GM12878 (cell line): Measurements from ENCODE around the gene B3GALNT2. TPM values are rescaled to one million over a fixed set of nuclear protein-coding genes. Genes with fewer than 3 reads are reported as not detected.

Source experiments
- FOS ChIP-seq: IDR thresholded peaks from 3 replicates; pipeline ENCODE4 v1.6.1; 2011; ENCODE audit warnings: borderline replicate concordance; ENCODE audit not compliant: insufficient read length; ENCODE audit errors: extremely low read depth
- HCFC1 ChIP-seq: fragments of 150-350 bp; IDR thresholded peaks from 2 replicates; pipeline ENCODE4 v1.6.1; 2014; ENCODE audit warnings: low read length
- IKZF2 ChIP-seq, 2 experiments: fragments of 450-650 bp; IDR thresholded peaks; 2 replicates each; pipeline ENCODE4 v1.6.1; 2017; ENCODE audit warnings: mild to moderate bottlenecking in 2 of 2, moderate library complexity in 2 of 2
- LARP7 ChIP-seq: fragments of 450-650 bp; IDR thresholded peaks from 2 replicates; pipeline ENCODE4 v1.6.1; 2017; ENCODE audit warnings: mild to moderate bottlenecking
- MEF2A ChIP-seq: IDR thresholded peaks from 2 replicates; pipeline ENCODE4 v1.6.1; 2011; ENCODE audit warnings: low read depth, mild to moderate bottlenecking, low read length, moderate library complexity; ENCODE audit not compliant: insufficient read depth
- MTA2 ChIP-seq: fragments of 450-650 bp; IDR thresholded peaks from 2 replicates; pipeline ENCODE4 v1.6.1; 2016; ENCODE audit warnings: low read depth, mild to moderate bottlenecking, moderate library complexity
- NFYA ChIP-seq: IDR thresholded peaks from 2 replicates; pipeline ENCODE4 v1.6.1; 2011; ENCODE audit warnings: low read depth, mild to moderate bottlenecking, low read length, improper control_type of control experiment, borderline replicate concordance
- NR2C2 ChIP-seq: IDR thresholded peaks from 2 replicates; pipeline ENCODE4 v1.6.1; 2011; ENCODE audit warnings: borderline replicate concordance, low read depth; ENCODE audit not compliant: control insufficient read depth, insufficient read length
- NR2F1 ChIP-seq: fragments of 450-650 bp; conservative IDR thresholded peaks from 2 replicates; pipeline ENCODE4 v1.6.1; 2017; ENCODE audit warnings: mild to moderate bottlenecking
- RUNX3 ChIP-seq: IDR thresholded peaks from 2 replicates; pipeline ENCODE4 v1.6.1; 2012; ENCODE audit warnings: low read length, inconsistent platforms
- TCF12 ChIP-seq: IDR thresholded peaks from 2 replicates; pipeline ENCODE4 v1.6.1; 2011; ENCODE audit warnings: low read depth, mild to moderate bottlenecking, low read length
- TCF3 ChIP-seq: IDR thresholded peaks from 2 replicates; pipeline ENCODE4 v1.6.1; 2012; ENCODE audit warnings: low read depth, mild to moderate bottlenecking, low read length, borderline replicate concordance; ENCODE audit not compliant: insufficient read depth
- ZNF274 ChIP-seq: IDR thresholded peaks from one replicate; pipeline ENCODE4 v1.8.0; 2011; ENCODE audit not compliant: insufficient read length, insufficient read depth
- polyA plus RNA-seq, 11 experiments: library from polyadenylated mRNA; depleted of rRNA in 4 of 11; unstranded in 6 of 11; stranded (reverse) in 5 of 11; fragments of >200 nt; fragmentation: Nextera tagmentation in 4 of 11; fragmentation: Illumina TruSeq in 1 of 11; extraction: Ambion mirVana in 4 of 11; extraction: Trizol in 1 of 11; gene quantifications; 1 replicate in 1 of 11; 2 replicates in 10 of 11; pipeline versions ENCODE4 v1.2.1 to v1.2.3, GENCODE V29; 2011 to 2016; ENCODE audit warnings: inconsistent platforms in 2 of 11, missing spikeins in 2 of 11, low read depth in 1 of 11
- total RNA-seq, 4 experiments: library from RNA; depleted of rRNA in 3 of 4; stranded (reverse); fragments of >200 nt in 3 of 4; fragmentation: Illumina TruSeq in 1 of 4; extraction: Trizol in 1 of 4; gene quantifications; 2 replicates each; pipeline versions ENCODE4 v1.2.1 to v1.2.3, GENCODE V29; 2013 to 2021
- TF ChIP-seq, protein P1 (sequence below): fragments of 450-650 bp; IDR thresholded peaks from 2 replicates; pipeline ENCODE4 v1.6.1; 2017; ENCODE audit warnings: low read depth, mild to moderate bottlenecking, moderate library complexity
- TF ChIP-seq, protein P2 (sequence below): fragments of 150-350 bp; IDR thresholded peaks from 2 replicates; pipeline ENCODE4 v1.6.1; 2014; ENCODE audit warnings: mild to moderate bottlenecking, low read depth, low read length
- TF ChIP-seq, protein P3 (sequence below): IDR thresholded peaks from 2 replicates; pipeline ENCODE4 v1.6.1; 2011; ENCODE audit warnings: borderline replicate concordance, low read depth, mild to moderate bottlenecking, moderate library complexity, low read length; ENCODE audit not compliant: insufficient read depth, poor library complexity, severe bottlenecking
- TF ChIP-seq, protein P4 (sequence below): fragments of 450-650 bp; conservative IDR thresholded peaks from 2 replicates; pipeline ENCODE4 v1.6.1; 2017; ENCODE audit warnings: mild to moderate bottlenecking, moderate library complexity
- TF ChIP-seq, protein P5 (sequence below): fragments of 450-650 bp; IDR thresholded peaks from 2 replicates; pipeline ENCODE4 v1.6.1; 2016; ENCODE audit warnings: mild to moderate bottlenecking
- TF ChIP-seq, protein P6 (sequence below): fragments of 450-650 bp; formaldehyde crosslinking; IDR thresholded peaks from 2 replicates; pipeline ENCODE4 v1.4.0; 2022; ENCODE audit warnings: mild to moderate bottlenecking, moderate library complexity

Gene B3GALNT2
- total and polyA plus RNA-seq, 10 of the 15 experiments (the other 5 are each of a cell fraction or from before 2014, with no cell fraction given), result 0.77 to 19.7 (median 12.7) TPM

DNA sequence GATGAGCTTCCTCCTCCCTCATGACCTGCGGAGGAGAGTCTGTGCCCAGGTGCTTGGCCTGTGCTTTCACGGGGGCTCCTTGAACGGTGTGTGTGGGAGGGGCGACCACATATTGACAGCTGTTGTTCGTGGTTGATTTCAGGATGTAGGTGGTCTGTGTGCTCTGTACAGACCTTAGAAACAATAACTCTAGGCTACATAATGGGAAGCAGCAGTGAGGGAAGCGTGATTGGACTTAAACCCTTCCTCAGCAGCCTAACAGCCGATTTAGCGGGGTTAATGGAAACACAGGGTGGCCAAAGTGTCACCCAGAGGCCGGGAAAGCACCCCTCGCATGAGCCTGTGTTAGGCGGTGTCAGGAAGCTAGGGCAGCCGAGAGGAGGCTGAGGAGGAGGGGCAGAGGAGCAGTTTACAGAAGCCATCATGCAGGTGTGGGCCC lies 81.0 kb downstream of the B3GALNT2 start (continued):
- TF ChIP-seq, protein P1, sequence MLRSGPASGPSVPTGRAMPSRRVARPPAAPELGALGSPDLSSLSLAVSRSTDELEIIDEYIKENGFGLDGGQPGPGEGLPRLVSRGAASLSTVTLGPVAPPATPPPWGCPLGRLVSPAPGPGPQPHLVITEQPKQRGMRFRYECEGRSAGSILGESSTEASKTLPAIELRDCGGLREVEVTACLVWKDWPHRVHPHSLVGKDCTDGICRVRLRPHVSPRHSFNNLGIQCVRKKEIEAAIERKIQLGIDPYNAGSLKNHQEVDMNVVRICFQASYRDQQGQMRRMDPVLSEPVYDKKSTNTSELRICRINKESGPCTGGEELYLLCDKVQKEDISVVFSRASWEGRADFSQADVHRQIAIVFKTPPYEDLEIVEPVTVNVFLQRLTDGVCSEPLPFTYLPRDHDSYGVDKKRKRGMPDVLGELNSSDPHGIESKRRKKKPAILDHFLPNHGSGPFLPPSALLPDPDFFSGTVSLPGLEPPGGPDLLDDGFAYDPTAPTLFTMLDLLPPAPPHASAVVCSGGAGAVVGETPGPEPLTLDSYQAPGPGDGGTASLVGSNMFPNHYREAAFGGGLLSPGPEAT, result peak; percentile 42; the same call in 1 of the 2 replicates
- TF ChIP-seq, protein P2, sequence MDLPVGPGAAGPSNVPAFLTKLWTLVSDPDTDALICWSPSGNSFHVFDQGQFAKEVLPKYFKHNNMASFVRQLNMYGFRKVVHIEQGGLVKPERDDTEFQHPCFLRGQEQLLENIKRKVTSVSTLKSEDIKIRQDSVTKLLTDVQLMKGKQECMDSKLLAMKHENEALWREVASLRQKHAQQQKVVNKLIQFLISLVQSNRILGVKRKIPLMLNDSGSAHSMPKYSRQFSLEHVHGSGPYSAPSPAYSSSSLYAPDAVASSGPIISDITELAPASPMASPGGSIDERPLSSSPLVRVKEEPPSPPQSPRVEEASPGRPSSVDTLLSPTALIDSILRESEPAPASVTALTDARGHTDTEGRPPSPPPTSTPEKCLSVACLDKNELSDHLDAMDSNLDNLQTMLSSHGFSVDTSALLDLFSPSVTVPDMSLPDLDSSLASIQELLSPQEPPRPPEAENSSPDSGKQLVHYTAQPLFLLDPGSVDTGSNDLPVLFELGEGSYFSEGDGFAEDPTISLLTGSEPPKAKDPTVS, result no peak
- TF ChIP-seq TCF12, result 0 out of 2 replicates have a peak, but pooled peaks have one; percentile 39
- no peak for TF ChIP-seq LARP7
- TF ChIP-seq ZNF274, result no peak
- no peak for TF ChIP-seq TCF3
- no peak for TF ChIP-seq NR2C2
- peak; percentile 78 for TF ChIP-seq RUNX3
- TF ChIP-seq HCFC1, result no peak
- no peak; the same call in 1 of the 2 replicates for TF ChIP-seq NR2F1
- peak; percentile 55 for TF ChIP-seq MTA2
- TF ChIP-seq, protein P3, sequence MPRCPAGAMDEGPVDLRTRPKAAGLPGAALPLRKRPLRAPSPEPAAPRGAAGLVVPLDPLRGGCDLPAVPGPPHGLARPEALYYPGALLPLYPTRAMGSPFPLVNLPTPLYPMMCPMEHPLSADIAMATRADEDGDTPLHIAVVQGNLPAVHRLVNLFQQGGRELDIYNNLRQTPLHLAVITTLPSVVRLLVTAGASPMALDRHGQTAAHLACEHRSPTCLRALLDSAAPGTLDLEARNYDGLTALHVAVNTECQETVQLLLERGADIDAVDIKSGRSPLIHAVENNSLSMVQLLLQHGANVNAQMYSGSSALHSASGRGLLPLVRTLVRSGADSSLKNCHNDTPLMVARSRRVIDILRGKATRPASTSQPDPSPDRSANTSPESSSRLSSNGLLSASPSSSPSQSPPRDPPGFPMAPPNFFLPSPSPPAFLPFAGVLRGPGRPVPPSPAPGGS, result no peak
- TF ChIP-seq IKZF2 (IDR thresholded peaks at IDR 0.05), result peak in 1 of 2 experiments; percentile 24; a peak in 1 of 4 replicates
- no peak for TF ChIP-seq FOS
- TF ChIP-seq NFYA, result no peak
- no peak for TF ChIP-seq MEF2A
- TF ChIP-seq, protein P4, sequence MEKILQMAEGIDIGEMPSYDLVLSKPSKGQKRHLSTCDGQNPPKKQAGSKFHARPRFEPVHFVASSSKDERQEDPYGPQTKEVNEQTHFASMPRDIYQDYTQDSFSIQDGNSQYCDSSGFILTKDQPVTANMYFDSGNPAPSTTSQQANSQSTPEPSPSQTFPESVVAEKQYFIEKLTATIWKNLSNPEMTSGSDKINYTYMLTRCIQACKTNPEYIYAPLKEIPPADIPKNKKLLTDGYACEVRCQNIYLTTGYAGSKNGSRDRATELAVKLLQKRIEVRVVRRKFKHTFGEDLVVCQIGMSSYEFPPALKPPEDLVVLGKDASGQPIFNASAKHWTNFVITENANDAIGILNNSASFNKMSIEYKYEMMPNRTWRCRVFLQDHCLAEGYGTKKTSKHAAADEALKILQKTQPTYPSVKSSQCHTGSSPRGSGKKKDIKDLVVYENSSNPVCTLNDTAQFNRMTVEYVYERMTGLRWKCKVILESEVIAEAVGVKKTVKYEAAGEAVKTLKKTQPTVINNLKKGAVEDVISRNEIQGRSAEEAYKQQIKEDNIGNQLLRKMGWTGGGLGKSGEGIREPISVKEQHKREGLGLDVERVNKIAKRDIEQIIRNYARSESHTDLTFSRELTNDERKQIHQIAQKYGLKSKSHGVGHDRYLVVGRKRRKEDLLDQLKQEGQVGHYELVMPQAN, result no peak
- TF ChIP-seq, protein P5, sequence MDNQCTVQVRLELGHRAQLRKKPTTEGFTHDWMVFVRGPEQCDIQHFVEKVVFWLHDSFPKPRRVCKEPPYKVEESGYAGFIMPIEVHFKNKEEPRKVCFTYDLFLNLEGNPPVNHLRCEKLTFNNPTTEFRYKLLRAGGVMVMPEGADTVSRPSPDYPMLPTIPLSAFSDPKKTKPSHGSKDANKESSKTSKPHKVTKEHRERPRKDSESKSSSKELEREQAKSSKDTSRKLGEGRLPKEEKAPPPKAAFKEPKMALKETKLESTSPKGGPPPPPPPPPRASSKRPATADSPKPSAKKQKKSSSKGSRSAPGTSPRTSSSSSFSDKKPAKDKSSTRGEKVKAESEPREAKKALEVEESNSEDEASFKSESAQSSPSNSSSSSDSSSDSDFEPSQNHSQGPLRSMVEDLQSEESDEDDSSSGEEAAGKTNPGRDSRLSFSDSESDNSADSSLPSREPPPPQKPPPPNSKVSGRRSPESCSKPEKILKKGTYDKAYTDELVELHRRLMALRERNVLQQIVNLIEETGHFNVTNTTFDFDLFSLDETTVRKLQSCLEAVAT, result 0 out of 2 replicates have a peak, but pooled peaks have one; percentile 23
- TF ChIP-seq, protein P6, sequence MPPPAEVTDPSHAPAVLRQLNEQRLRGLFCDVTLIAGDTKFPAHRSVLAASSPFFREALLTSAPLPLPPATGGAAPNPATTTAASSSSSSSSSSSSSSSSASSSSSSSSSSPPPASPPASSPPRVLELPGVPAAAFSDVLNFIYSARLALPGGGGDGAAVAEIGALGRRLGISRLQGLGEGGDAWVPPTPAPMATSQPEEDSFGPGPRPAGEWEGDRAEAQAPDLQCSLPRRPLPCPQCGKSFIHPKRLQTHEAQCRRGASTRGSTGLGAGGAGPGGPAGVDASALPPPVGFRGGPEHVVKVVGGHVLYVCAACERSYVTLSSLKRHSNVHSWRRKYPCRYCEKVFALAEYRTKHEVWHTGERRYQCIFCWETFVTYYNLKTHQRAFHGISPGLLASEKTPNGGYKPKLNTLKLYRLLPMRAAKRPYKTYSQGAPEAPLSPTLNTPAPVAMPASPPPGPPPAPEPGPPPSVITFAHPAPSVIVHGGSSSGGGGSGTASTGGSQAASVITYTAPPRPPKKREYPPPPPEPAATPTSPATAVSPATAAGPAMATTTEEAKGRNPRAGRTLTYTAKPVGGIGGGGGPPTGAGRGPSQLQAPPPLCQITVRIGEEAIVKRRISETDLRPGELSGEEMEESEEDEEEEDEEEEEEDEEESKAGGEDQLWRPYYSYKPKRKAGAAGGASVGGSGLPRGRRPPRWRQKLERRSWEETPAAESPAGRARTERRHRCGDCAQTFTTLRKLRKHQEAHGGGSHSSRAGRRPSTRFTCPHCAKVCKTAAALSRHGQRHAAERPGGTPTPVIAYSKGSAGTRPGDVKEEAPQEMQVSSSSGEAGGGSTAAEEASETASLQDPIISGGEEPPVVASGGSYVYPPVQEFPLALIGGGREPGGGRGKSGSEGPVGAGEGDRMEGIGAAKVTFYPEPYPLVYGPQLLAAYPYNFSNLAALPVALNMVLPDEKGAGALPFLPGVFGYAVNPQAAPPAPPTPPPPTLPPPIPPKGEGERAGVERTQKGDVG (CRISPR knock-in tag), result no peak
